OCI-LY3 (cell line): Measurements from ENCODE around the gene ARID4A.

ENCODE experiments used
- CTCF ChIP-seq: fragments of 200-600, 300-600 bp; sonication (generic); IDR thresholded peaks from 2 replicates; pipeline ENCODE4 v1.5.1; 2014; ENCODE audit warnings: antibody characterized with exemption, low read length, low read depth
- EZH2phosphoT487 ChIP-seq: fragments of 200-600 bp; shearing (Covaris generic); IDR thresholded peaks from 2 replicates; pipeline ENCODE4 v1.6.1; 2018; ENCODE audit warnings: antibody characterized with exemption, mixed run types, low read depth

GRCh38 chr14:58281969-58282368 is 16.4 kb upstream of the ARID4A start:
- TF ChIP-seq CTCF = no peak
- no peak for TF ChIP-seq EZH2phosphoT487
